ENCODE results near the gene CPNE4. TPM values are rescaled to one million over a fixed set of nuclear protein-coding genes. Genes with fewer than 3 reads are reported as not detected.

Gene CPNE4
- total and polyA plus RNA-seq, 2 donors from 2014 or later = 0.79 to 1.2 TPM

- Histone ChIP-seq H3K4me1 (ENCODE audit: control insufficient read depth in 2 of 3, insufficient read depth in 2 of 3, low read depth in 1 of 3, low read length in 3 of 3) (no peaks in the 10 kb centered on the region), H3K27me3 (ENCODE audit: control insufficient read depth, insufficient read depth, low read length) (no peaks in the 10 kb centered on the region), H3K9me3 (ENCODE audit: control insufficient read depth in 2 of 3, insufficient read depth in 1 of 3, low read length in 3 of 3) (no peaks in the 10 kb centered on the region), H3K4me3 (ENCODE audit: low read length in 3 of 3) (no peak overlapping the region), H3K9ac (ENCODE audit: low read length in 3 of 3) (no peak overlapping the region), H3K36me3 (ENCODE audit: control insufficient read depth in 2 of 3, insufficient read depth in 3 of 3, low read length in 3 of 3) (no peaks in the 10 kb centered on the region), H3K27ac (ENCODE audit: low read depth in 2 of 2, low read length in 2 of 2) (no peak overlapping the region)
- DNase-seq = peak in 4 of 5 donors; percentile 52 to 91 (median 76)
- FAIRE-seq = no peak
- no peak for TF ChIP-seq CTCF (IDR thresholded peaks at IDR 0.05; ENCODE audit: borderline replicate concordance, extremely low read depth, insufficient read depth)
- intact Hi-C loops (cut with DNase I) = no loop called here
Measured at GRCh38 chr3:131602011-131602779, 432.6 kb downstream of the CPNE4 start.

DNA sequence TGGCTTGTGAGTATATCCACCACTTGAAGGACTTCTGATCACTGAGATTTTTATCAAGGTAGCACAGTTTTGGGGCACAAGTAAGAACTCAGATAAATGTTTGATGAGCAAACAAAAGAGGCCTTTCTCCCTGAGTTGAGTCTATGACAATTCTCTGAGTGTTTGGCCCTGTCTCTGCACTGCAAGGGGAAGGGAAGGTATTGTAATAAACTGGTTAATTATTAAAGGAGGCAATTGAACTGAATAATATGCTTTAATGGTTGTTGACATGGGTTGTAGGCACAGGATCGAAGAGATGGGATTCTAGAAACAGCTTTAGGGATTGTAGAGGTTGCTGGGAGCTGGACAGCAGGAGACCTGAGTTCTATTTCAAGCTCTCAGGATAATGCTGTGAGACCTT is 437.0 kb downstream of the CPNE4 start:
- Histone ChIP-seq H3K27ac (ENCODE audit: low read depth in 2 of 2, low read length in 2 of 2) (no peak overlapping the region), H3K9ac (ENCODE audit: low read length in 3 of 3) (no peak overlapping the region), H3K4me3 (ENCODE audit: low read length in 3 of 3) (no peak overlapping the region), H3K36me3 (ENCODE audit: control insufficient read depth in 2 of 3, insufficient read depth in 3 of 3, low read length in 3 of 3) (no peaks in the 10 kb centered on the region), H3K27me3 (ENCODE audit: control insufficient read depth, insufficient read depth, low read length) (no peaks in the 10 kb centered on the region), H3K4me1 (ENCODE audit: control insufficient read depth in 2 of 3, insufficient read depth in 2 of 3, low read depth in 1 of 3, low read length in 3 of 3) (no peaks in the 10 kb centered on the region), H3K9me3 (ENCODE audit: control insufficient read depth in 2 of 3, insufficient read depth in 1 of 3, low read length in 3 of 3) (no peaks in the 10 kb centered on the region)
- intact Hi-C loops (cut with DNase I) = no loop called here
- TF ChIP-seq CTCF (IDR thresholded peaks at IDR 0.05; ENCODE audit: borderline replicate concordance, extremely low read depth, insufficient read depth) = no peak
- DNase-seq (peak in 2 of 5 donors; percentile 7 to 21), FAIRE-seq (no peak)

DNA sequence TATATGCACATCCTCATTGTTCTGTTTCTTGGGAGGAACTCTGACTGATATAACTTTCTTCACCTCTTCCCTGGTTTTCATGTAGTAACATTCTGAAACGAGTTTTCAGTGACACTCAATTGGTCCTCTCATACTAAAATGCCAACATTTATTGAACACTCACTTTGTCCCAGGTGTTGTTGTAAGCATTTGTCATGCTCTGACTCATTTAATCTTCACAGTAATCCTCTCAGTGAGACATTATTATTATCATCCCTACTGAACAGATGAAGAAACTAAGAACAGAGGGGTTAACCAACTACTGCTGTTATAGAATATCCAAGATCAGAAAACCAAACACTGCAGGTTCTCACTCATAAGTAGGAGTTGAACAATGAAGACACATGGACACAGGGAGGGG is 437.9 kb downstream of the CPNE4 start:
- Histone ChIP-seq H3K9ac (ENCODE audit: low read length in 3 of 3) (no peak overlapping the region), H3K9me3 (ENCODE audit: control insufficient read depth in 2 of 3, insufficient read depth in 1 of 3, low read length in 3 of 3) (no peaks in the 10 kb centered on the region), H3K4me1 (ENCODE audit: control insufficient read depth in 2 of 3, insufficient read depth in 2 of 3, low read depth in 1 of 3, low read length in 3 of 3) (no peaks in the 10 kb centered on the region), H3K27ac (ENCODE audit: low read depth in 2 of 2, low read length in 2 of 2) (no peak overlapping the region), H3K4me3 (ENCODE audit: low read length in 3 of 3) (no peak overlapping the region), H3K27me3 (ENCODE audit: control insufficient read depth, insufficient read depth, low read length) (no peaks in the 10 kb centered on the region), H3K36me3 (ENCODE audit: control insufficient read depth in 2 of 3, insufficient read depth in 3 of 3, low read length in 3 of 3) (no peaks in the 10 kb centered on the region)
- no peak for DNase-seq
- TF ChIP-seq CTCF (IDR thresholded peaks at IDR 0.05; ENCODE audit: borderline replicate concordance, extremely low read depth, insufficient read depth) = no peak
- no peak for FAIRE-seq
- intact Hi-C loops (cut with DNase I) = no loop called here

Data from kidney (tissue), 14 donors.